Activated CD4-positive, alpha-beta T cell treated with anti-CD3 and anti-CD28 coated beads, Interleukin-2, amount 50 U/mL, for 1 hour (primary cell): ENCODE data around the gene ZMYND12.
"Not testable (repeated sequence)": the region's sequence is repeated elsewhere in the genome, so short reads cannot be mapped to it uniquely, and the experiment has no call there.

Source experiments
- DNase-seq: peaks from one replicate; pipeline ENCODE4 v3.0.0-alpha.2; 2020

The ZMYND12 gene, protein sequence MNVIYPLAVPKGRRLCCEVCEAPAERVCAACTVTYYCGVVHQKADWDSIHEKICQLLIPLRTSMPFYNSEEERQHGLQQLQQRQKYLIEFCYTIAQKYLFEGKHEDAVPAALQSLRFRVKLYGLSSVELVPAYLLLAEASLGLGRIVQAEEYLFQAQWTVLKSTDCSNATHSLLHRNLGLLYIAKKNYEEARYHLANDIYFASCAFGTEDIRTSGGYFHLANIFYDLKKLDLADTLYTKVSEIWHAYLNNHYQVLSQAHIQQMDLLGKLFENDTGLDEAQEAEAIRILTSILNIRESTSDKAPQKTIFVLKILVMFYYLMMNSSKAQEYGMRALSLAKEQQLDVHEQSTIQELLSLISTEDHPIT

DNA sequence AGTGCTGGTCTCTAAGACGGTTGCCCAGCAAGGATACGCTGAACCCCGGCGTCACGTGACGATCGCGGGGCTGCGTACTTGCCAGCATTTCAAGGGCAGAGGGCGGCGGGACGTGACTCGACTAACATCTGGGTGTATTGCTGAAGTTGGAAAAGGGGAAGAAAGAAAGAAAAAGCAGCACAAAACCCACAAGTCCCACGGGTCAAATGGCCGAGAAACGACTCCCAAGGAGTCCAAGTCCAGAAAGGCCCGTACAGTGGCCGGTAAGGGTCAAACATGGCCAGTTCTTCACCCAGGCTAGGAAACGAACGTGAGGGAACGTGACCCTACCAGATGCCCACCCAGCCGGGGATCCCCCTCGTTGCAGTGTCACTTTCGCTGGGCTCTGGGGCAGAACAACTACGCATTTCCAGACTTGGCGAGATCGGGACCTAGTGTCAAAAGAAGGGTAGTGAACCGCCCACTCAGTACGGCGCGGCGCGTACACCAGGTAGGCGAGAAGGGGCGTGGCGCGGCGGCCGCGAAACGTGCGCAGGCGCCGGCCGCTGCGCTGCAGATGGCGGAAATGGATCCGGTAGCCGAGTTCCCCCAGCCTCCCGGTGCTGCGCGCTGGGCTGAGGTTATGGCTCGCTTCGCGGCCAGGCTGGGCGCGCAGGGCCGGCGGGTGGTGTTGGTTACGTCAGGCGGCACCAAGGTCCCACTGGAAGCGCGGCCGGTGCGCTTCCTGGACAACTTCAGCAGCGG is at the start of gene ZMYND12, which contains the start of gene PPCS:
ZMYND12 (minus strand) TSS at position 13 of the 744 bp plus-strand sequence. CDS start 25 bp downstream, outside the sequence.
PPCS (plus strand) TSS at position 534 of the 744 bp plus-strand sequence; CDS start at position 557, 23 bp downstream.
- DNase-seq, result peak; percentile 89

- no peak for DNase-seq
These were observed 48.8 kb upstream of the ZMYND12 start for GRCh38 chr1:42504535-42505128.

- not testable (repeated sequence) for DNase-seq
These were observed 46.2 kb upstream of the ZMYND12 start for GRCh38 chr1:42502031-42502430.

DNA sequence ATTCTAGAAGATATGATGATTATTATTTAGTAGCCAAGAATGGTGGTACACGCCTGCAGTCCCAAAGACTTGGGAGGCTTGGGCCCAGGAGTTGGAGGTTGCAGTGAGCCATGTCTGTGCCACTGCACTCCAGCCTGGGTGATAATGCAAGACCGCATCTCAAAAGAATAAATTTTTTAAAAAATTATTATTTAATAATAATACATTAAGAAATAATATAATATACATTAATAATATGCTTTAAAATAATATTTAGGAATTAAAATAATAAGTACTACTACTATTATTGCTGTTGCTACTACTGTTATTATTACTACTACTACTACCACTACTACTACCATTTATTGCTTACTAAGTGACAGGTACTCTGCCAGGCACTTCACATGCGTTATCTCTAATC is 34.4 kb upstream of the ZMYND12 start:
- no peak for DNase-seq

DNA sequence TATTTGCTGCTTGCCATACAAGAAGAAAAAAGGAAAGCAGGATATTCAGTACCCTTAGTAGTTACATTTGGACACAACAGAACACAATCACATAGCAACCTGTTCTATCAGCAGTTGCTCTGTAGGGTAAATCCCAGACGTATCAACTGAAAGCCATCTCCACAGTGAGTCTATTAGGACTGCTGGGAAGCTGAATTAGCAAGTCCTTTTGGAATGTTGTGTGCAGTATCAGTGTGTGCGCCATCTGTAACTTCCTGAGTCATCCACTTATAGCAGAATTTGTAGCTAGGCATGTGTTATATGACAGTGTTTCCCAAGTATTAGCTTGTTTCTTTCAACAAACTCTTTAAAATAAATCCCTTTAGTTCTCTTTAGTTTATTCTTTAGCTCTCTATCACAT is 28.6 kb upstream of the ZMYND12 start:
- no peak for DNase-seq

DNA sequence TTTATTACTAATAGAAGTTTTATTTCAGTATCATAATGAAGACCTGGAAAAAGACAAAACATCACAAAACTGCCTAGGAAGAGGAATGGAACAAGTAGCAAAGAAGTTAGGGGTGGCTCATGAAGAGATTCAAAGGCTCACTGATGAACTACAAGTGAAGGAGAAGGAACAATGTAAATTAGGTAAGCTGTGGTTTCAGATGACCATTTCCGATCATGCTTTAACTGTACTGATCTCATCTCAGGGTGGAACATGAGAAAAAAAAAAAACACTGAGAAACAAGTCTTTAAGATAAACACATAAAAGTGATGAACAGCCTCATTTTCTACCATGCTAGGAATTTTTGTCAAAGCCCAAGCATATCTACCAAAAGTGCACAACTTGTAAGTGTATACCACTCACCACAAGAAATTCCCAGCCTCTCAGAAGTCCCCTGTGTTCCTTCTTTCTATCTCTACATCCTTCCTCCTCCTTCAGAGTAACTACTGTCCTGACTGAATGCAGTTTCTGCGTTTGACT is 26.9 kb upstream of the ZMYND12 start:
- no peak for DNase-seq

DNA sequence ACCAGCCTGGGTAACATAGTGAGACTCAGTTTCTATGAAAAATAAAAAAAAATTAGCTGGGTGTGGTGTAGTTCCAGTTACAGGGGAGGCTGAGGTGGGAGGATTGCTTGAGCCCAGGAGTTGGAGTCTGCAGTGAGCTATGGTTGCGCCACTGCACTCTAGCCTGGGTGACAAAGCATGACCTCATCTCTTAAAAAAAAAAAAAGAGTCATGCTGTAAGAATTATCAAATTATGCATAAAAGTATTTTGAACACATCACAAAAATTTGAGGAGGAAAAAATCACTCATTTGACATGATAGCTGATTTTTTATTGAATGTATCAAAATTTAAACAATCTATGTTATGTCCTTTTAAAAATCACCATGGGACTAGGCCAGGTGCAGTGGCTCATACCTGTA is 25.1 kb upstream of the ZMYND12 start:
- DNase-seq, result no peak

DNA sequence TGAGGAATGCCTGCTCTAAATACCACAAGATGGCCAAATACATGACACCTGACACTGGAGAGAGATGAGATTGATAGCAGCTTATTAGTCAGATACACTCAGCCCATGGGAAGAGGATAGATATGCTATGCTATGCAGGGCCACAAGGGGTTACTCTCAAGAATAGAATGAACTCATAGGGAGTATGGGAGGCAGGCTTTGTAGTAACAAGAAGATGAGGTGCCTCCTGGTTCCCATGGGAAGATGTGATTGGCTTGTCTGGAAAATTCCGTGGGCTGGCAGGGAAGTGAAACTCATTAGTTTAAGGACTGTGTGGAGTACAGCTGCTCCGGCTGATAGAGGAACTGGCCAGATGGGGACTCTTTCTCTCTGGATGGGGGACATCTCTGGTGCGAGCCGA is 23.8 kb upstream of the ZMYND12 start:
- DNase-seq, result no peak

DNA sequence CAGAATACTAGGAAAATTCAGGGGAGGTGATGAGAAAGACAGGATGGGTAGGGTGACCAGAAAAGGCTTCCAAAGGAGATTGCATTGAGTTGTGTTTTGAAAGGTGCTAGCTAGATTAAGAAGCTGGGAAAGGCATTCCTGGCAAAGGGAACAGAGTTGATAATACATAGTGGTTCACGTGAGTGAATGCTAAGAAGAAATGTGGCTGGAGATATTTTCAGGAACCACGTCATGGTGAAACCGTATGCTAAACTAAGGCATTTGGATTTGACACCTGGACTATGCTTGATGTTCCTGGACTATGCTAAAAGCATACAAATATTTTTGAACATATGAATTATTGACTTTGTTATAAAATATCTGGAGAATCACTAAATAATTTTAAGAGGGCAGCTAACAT is 22.0 kb upstream of the ZMYND12 start:
- no peak for DNase-seq

DNA sequence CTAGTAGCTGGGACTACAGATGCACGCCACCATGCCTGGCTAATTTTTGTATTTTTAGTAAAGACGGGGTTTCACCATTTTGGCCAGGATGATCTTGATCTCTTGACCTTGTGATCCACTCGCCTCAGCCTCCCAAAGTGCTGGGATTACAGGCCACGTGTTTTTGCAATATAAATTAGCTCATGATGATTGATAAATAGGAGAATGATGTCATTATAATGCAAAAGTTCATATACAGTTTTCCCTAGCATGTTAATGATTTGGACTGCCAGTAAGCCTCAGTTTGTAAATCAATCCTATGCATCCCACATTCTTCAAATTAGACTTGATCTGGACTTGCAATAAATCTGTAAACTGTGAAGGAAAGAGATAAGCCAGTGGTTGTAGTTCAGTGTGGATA is 21.5 kb upstream of the ZMYND12 start:
- not testable (repeated sequence) for DNase-seq

GRCh38 chr1:42476605-42477004 is 20.8 kb upstream of the ZMYND12 start:
- DNase-seq, result no peak

- no peak for DNase-seq
These were observed 13.9 kb upstream of the ZMYND12 start for GRCh38 chr1:42469727-42470126.

DNA sequence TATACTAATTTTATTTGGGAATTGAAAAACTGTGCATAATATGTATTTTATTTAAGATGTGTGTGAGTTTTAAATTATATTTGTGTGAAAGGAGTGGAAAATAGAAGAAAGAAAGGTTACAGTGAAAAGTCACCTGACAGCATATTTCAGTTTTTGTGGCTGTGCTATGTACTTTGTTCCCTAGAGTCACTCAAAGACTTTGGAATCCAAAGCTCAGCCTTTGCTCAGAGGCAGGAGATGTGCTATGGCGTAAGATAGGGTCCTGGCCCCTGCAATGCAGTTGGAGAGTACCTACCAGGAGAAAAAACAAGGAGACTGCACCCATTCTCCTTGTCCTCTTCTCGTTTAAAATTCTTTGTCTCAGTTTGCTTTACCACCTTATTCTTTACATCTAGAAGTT is 10.2 kb upstream of the ZMYND12 start:
- no peak for DNase-seq

- no peak for DNase-seq
These were observed 8.1 kb upstream of the ZMYND12 start for GRCh38 chr1:42463921-42464320.

- peak; percentile 95 for DNase-seq
These were observed 7.3 kb upstream of the ZMYND12 start, which contains the start of gene CCDC30 for GRCh38 chr1:42462828-42463763. Gene CCDC30 (plus strand): TSS chr1:42463286. CDS start chr1:42480552, 17,266 bp downstream.

DNA sequence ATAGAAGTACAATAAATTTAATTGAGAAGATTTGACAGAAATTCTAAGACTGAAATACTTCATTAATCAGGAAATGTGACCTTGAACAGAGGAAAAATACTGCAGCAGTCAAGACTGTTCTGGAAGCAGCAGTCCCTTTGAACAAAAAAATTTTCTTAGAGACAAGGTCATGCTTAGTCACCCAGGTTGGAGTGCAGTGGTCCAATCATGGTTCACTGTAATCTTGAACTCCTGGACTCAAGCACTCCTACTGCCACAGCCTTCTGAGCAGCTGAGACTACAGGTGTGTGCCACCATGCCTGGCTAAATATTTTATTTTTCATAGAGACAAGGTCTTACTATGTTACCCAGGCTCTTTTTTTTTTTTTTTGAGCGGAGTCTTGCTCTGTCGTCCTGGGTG is 5.4 kb upstream of the ZMYND12 start:
- DNase-seq, result no peak

GRCh38 chr1:42456754-42457089 is 900 bp upstream of the ZMYND12 start:
- DNase-seq, result peak; percentile 53

- no peak for DNase-seq
These were observed 1.4 kb downstream of the ZMYND12 start for GRCh38 chr1:42454403-42454802.

GRCh38 chr1:42453386-42453785 is 2.4 kb downstream of the ZMYND12 start:
- DNase-seq, result no peak

DNA sequence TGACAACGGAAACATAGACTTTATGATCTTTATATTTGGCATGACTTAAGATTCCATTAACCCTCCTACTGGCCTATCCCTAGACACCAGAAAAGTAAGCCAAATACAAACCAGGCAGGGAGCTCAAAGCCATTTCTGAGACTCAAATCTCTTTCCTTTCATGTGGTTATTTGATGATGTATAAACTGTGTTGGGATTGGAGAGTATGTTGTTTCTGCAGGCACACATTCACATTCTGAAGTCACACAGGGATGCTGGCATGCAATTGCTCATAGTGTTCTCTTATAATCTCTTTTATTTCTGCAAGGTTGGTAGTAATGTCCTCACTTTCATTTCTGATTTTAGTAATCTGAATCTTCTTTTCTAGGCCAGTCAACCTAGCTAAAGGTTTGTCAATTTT is 5.8 kb downstream of the ZMYND12 start:
- DNase-seq, result no peak

DNA sequence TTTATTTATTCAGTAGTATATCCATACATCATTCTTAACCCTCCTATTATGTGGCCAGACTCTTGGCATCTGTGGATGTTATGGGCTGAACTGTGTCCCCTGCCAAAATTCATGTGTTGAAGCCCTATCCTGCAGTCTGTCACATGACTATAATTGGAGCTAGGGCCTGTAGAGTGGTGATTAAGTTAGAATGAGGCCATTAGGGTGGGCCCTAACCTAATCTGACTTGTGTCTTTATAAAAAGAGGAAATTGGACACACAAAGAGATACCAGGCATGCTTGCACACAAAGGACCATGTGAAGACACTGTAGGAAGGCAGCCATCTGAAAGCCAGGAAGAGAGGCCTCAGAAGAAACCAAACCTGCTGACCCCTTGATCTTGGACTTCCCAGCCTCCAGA is 6.6 kb downstream of the ZMYND12 start:
- no peak for DNase-seq

GRCh38 chr1:42442662-42443061 is 13.2 kb downstream of the ZMYND12 start:
- no peak for DNase-seq
